K562 (cell line): ENCODE measurements around the gene SEMA6B. TPM values are rescaled to one million over a fixed set of nuclear protein-coding genes. Genes with fewer than 3 reads are reported as not detected.

ENCODE experiments used
- ATF1 ChIP-seq, 2 experiments: fragments of 450-650 bp in 1 of 2; IDR thresholded peaks; 2 replicates each; pipeline ENCODE4 v1.6.1; 2016; ENCODE audit warnings: missing compliant biosample characterization in 1 of 2, missing genetic modification characterization in 1 of 2
- BCL6 ChIP-seq: fragments of 250-450 bp; sonication (Bioruptor Pico); IDR thresholded peaks from 2 replicates; pipeline ENCODE4 v1.4.0; 2020
- CBX1 ChIP-seq: sonication (generic); IDR thresholded peaks from 2 replicates; pipeline ENCODE4 v1.6.1; 2016; ENCODE audit warnings: antibody characterized with exemption, low read depth, mild to moderate bottlenecking
- E2F4 ChIP-seq: sonication (generic); formaldehyde crosslinking; IDR thresholded peaks from 2 replicates; pipeline ENCODE4 v1.8.0; 2022; ENCODE audit warnings: mild to moderate bottlenecking, low read depth, missing genetic modification reagents
- EGR1 ChIP-seq: fragments of 450-650 bp; conservative IDR thresholded peaks from 2 replicates; pipeline ENCODE4 v1.6.1; 2017; ENCODE audit warnings: mild to moderate bottlenecking
- ELF2 ChIP-seq: fragments of 250-450 bp; sonication (Bioruptor Pico); IDR thresholded peaks from 2 replicates; pipeline ENCODE4 v1.5.0; 2021; ENCODE audit warnings: mild to moderate bottlenecking
- ELK1 ChIP-seq: sonication (generic); formaldehyde crosslinking; IDR thresholded peaks from 2 replicates; pipeline ENCODE4 v1.8.1; 2022; ENCODE audit warnings: missing genetic modification reagents
- ETV1 ChIP-seq: fragments of 450-650 bp; conservative IDR thresholded peaks from 2 replicates; pipeline ENCODE4 v1.6.1; 2016; ENCODE audit warnings: missing genetic modification characterization, control low read depth, low read depth, missing compliant biosample characterization
- FIP1L1 ChIP-seq: fragments of 200-400 bp; formaldehyde crosslinking; IDR thresholded peaks from 2 replicates; pipeline ENCODE4 v1.6.1; 2018; ENCODE audit warnings: mild to moderate bottlenecking, low read depth, low read length; ENCODE audit not compliant: poor library complexity, severe bottlenecking
- FOXJ2 ChIP-seq: fragments of 200-800 bp; sonication (Bioruptor generic); IDR thresholded peaks from 2 replicates; pipeline ENCODE4 v1.6.1; 2016; ENCODE audit warnings: missing genetic modification characterization, missing compliant biosample characterization
- HDGF ChIP-seq: fragments of 450-650 bp; IDR thresholded peaks from 2 replicates; pipeline ENCODE4 v1.6.1; 2016
- HMBOX1 ChIP-seq: sonication (generic); IDR thresholded peaks from 2 replicates; pipeline ENCODE4 v1.6.1; 2016
- HMG20A ChIP-seq: fragments of 450-650 bp; formaldehyde crosslinking; conservative IDR thresholded peaks from 2 replicates; pipeline ENCODE4 v1.4.0; 2020; ENCODE audit warnings: mild to moderate bottlenecking, mixed read lengths
- KLF16 ChIP-seq: IDR thresholded peaks from 2 replicates; pipeline ENCODE4 v1.6.1; 2016; ENCODE audit warnings: antibody characterized with exemption
- MYC ChIP-seq, 2 experiments: fragments of 250-450 bp in 1 of 2; sonication (Bioruptor Pico) in 1 of 2; IDR thresholded peaks; 2 replicates each; pipeline versions ENCODE4 v1.5.1 to v1.6.1; 2012 to 2021; ENCODE audit warnings: low read depth in 2 of 2, borderline replicate concordance in 1 of 2, improper control_type of control experiment in 1 of 2, low read length in 1 of 2, mild to moderate bottlenecking in 1 of 2, moderate library complexity in 1 of 2
- NCOA4 ChIP-seq: fragments of 450-650 bp; IDR thresholded peaks from 2 replicates; pipeline ENCODE4 v1.6.1; 2018; ENCODE audit warnings: mild to moderate bottlenecking; ENCODE audit not compliant: partially characterized antibody
- NR0B1 ChIP-seq: fragments of 450-650 bp; IDR thresholded peaks from one replicate; pipeline ENCODE4 v1.6.1; 2018; ENCODE audit warnings: mild to moderate bottlenecking, moderate library complexity; ENCODE audit not compliant: partially characterized antibody
- POLR2G ChIP-seq: fragments of 200-400 bp; formaldehyde crosslinking; IDR thresholded peaks from 2 replicates; pipeline ENCODE4 v1.6.1; 2017; ENCODE audit warnings: low read depth, mild to moderate bottlenecking, antibody characterized with exemption, low read length, moderate library complexity
- RB1 ChIP-seq: fragments of 450-650 bp; IDR thresholded peaks from 2 replicates; pipeline ENCODE4 v1.6.1; 2017; ENCODE audit warnings: low read depth, mild to moderate bottlenecking
- STAT5A ChIP-seq: IDR thresholded peaks from 2 replicates; pipeline ENCODE4 v1.6.1; 2012; ENCODE audit warnings: low read length, inconsistent platforms, borderline replicate concordance
- TAL1 ChIP-seq: fragments of 450-650 bp; IDR thresholded peaks from 2 replicates; pipeline ENCODE4 v1.6.1; 2016; ENCODE audit warnings: mild to moderate bottlenecking
- USF1 ChIP-seq: sonication (generic); formaldehyde crosslinking; IDR thresholded peaks from 2 replicates; pipeline ENCODE4 v1.9.0; 2022; ENCODE audit warnings: mild to moderate bottlenecking, missing genetic modification reagents
- WHSC1 ChIP-seq: IDR thresholded peaks from one replicate; pipeline ENCODE4 v1.6.1; 2012; ENCODE audit warnings: low read length, control low read depth, inconsistent platforms
- YBX1 ChIP-seq: fragments of 450-650 bp; IDR thresholded peaks from 2 replicates; pipeline ENCODE4 v1.7.1; 2016; ENCODE audit warnings: mild to moderate bottlenecking
- ZKSCAN8 ChIP-seq: fragments of 200-800 bp; sonication (Bioruptor generic); IDR thresholded peaks from 2 replicates; pipeline ENCODE4 v1.6.1; 2016; ENCODE audit warnings: missing genetic modification characterization, missing compliant biosample characterization
- ZNF324 ChIP-seq: fragments of 250-450 bp; sonication (Bioruptor Pico); IDR thresholded peaks from 2 replicates; pipeline ENCODE4 v1.4.0; 2020; ENCODE audit warnings: mild to moderate bottlenecking
- polyA plus RNA-seq, 8 experiments: library from polyadenylated mRNA; depleted of rRNA in 4 of 8; stranded (reverse) in 5 of 8; unstranded in 3 of 8; fragments of >200 nt; fragmentation: Nextera tagmentation in 2 of 8; fragmentation: Illumina TruSeq in 1 of 8; extraction: Ambion mirVana in 2 of 8; extraction: Trizol in 1 of 8; gene quantifications; 2 replicates each; pipeline versions ENCODE4 v1.2.1 to v1.2.3, GENCODE V29; 2011 to 2014; ENCODE audit warnings: inconsistent platforms in 1 of 8, missing spikeins in 1 of 8
- total RNA-seq, 7 experiments: library from RNA; depleted of rRNA in 6 of 7; stranded (reverse); fragments of >200 nt in 6 of 7; fragmentation: Illumina TruSeq in 2 of 7; extraction: Trizol in 2 of 7; gene quantifications; 2 replicates each; pipeline versions ENCODE4 v1.2.1 to v1.2.3, GENCODE V29; 2011 to 2021; ENCODE audit warnings: low replicate concordance in 1 of 7

SEMA6B gene
- total and polyA plus RNA-seq, 9 of the 15 experiments (the other 6 are each of a cell fraction or from before 2014, with no cell fraction given): 0.65 to 4.6 (median 2.5) TPM; not detected in 2

- TF ChIP-seq TAL1 (no peak), YBX1 (no peak), RB1 (peak; percentile 50; the same call in 1 of the 2 replicates), BCL6 (CRISPR knock-in tag) (no peak), NR0B1 (no peak), ATF1 (CRISPR knock-in tag; IDR thresholded peaks at IDR 0.05) (no peak), ATF1 (tag; IDR thresholded peaks at IDR 0.05) (0 out of 2 replicates have a peak, but pooled peaks have one; percentile 15), KLF16 (peak; percentile 68), E2F4 (no peak), STAT5A (no peak), ELF2 (no peak), WHSC1 (no peak), ZKSCAN8 (CRISPR knock-in tag) (no peak), FIP1L1 (no peak), EGR1 (no peak), HMBOX1 (no peak), NCOA4 (no peak), POLR2G (no peak), CBX1 (peak; percentile 94; the same call in 1 of the 2 replicates), MYC (IDR thresholded peaks at IDR 0.05; ENCODE audit: low read depth, low read length) (0 out of 2 replicates have a peak, but pooled peaks have one; percentile 33), MYC (CRISPR knock-in tag; IDR thresholded peaks at IDR 0.05; ENCODE audit: borderline replicate concordance, low read depth) (no peak), HDGF (peak; percentile 97), FOXJ2 (tag) (no peak), ZNF324 (no peak), USF1 (no peak), ETV1 (tag) (no peak), HMG20A (CRISPR knock-in tag) (no peak), ELK1 (CRISPR knock-in tag) (no peak)
These were observed 8.1 kb upstream of the SEMA6B start (continued) for GRCh38 chr19:4567584-4568071.
